Ovary (tissue), 9 donors: ENCODE results near the gene MRM2. TPM values are rescaled to one million over a fixed set of nuclear protein-coding genes. Genes with fewer than 3 reads are reported as not detected.
A peak's percentile ranks its signal among the peaks of the same experiment; 100 is the strongest.

ENCODE experiments used
- DNase-seq, 5 donors: peaks; one replicate each; pipeline ENCODE4 v3.0.0-alpha.2; 2019 to 2020
- H3K27ac ChIP-seq, 2 donors: fragments of 200-600 bp; one replicate each; pipeline versions ENCODE4 v1.5.1 to v1.8.0; 2019 to 2022
- H3K27me3 ChIP-seq: fragments of 200-600 bp; one replicate; pipeline ENCODE4 v1.8.0; 2022
- H3K36me3 ChIP-seq: fragments of 200-600 bp; sonication (generic); one replicate; pipeline ENCODE4 v1.5.1; 2019
- H3K4me1 ChIP-seq: one replicate; pipeline ENCODE4 v1.8.1; 2013; ENCODE audit warnings: mild to moderate bottlenecking, moderate library complexity; ENCODE audit not compliant: insufficient read depth
- H3K4me3 ChIP-seq: fragments of 200-600 bp; sonication (generic); one replicate; pipeline ENCODE4 v1.5.1; 2017
- H3K9me3 ChIP-seq, 2 donors: fragments of 200-600 bp in 1 of 2; sonication (generic) in 1 of 2; one replicate each; pipeline versions ENCODE4 v1.5.1 to v1.8.1; 2013 to 2019; ENCODE audit warnings: mild to moderate bottlenecking in 1 of 2, moderate library complexity in 1 of 2
- CTCF ChIP-seq, 3 donors: fragments of 450-650 bp in 2 of 3; fragments of 200-600 bp in 1 of 3; IDR thresholded peaks; one replicate each; pipeline versions ENCODE4 v1.5.1 to v1.8.0; 2016 to 2022; ENCODE audit warnings: antibody characterized with exemption in 3 of 3, mild to moderate bottlenecking in 1 of 3
- EP300 ChIP-seq: sonication (generic); formaldehyde crosslinking; IDR thresholded peaks from one replicate; pipeline ENCODE4 v1.6.1; 2017; ENCODE audit warnings: antibody characterized with exemption
- POLR2A ChIP-seq: fragments of 450-650 bp; IDR thresholded peaks from one replicate; pipeline ENCODE4 v1.6.1; 2017; ENCODE audit warnings: antibody characterized with exemption, mild to moderate bottlenecking, moderate library complexity
- WGBS, 3 donors: extraction: QIAGEN DNeasy Blood & Tissue Kit in 1 of 3; methylation state at CpG; one replicate each; pipeline versions ENCODE4 v1.1.5 to v1.1.7; 2013 to 2017; 5-methylcytosine and 5-hydroxymethylcytosine counted together
- intact Hi-C, 4 donors: fragments of 100-400 bp; cut with DNase I; formaldehyde crosslinking; loops; one replicate each; pipeline versions ENCODE4 v1.11.0 to v1.15.1; 2022 to 2023
- polyA plus RNA-seq, 2 donors: library from polyadenylated mRNA; stranded (reverse); fragments of 200-250 nt in 1 of 2; fragments of 350-450 nt in 1 of 2; fragmentation: Illumina TruSeq in 1 of 2; extraction: RNeasy Lipid Tissue Mini Kit (QIAGEN cat#74804) in 1 of 2; gene quantifications; one replicate each; pipeline ENCODE4 v1.2.3, GENCODE V29; 2013 to 2014
- total RNA-seq, 7 donors: library from RNA; depleted of rRNA in 2 of 7; stranded (reverse); fragments of >200 nt in 2 of 7; fragmentation: NEBNext Ultra II Directional in 3 of 7; extraction: Animal tissue kit (Norgen Biotek cat#: 25700) in 3 of 7; gene quantifications; one replicate each; pipeline versions ENCODE4 v1.1.0 to v1.2.4, GENCODE V29; 2016 to 2023
- donor health status: DM: no; HTN: no; CAD: no; lungs with moderate emphysema.
- donor health status: DM: no; HTN: no; CAD: no.
- donor health status: Bipolar disorder and iron deficiency.
- donor health status: DM: yes; HTN: yes; CAD: no.
- donor health status: DM: no; HTN: no; CAD: no.
- donor health status: DM: yes; HTN: yes; CAD: no.

MRM2 gene
- total and polyA plus RNA-seq, 9 donors: 12.6 to 28.5 (median 21.4) TPM

- intact Hi-C loops: loop anchor here (5.0 to 10.0 kb wide), 5 partner anchors 407 to 630 kb away; no protein-coding TSS in a partner anchor
- no peak for TF ChIP-seq CTCF (IDR thresholded peaks at IDR 0.05)
- no peak for TF ChIP-seq EP300
- no peak for TF ChIP-seq POLR2A
- Histone ChIP-seq H3K4me1 (no peaks in the 10 kb centered on the region), H3K9me3 (no peaks in the 10 kb centered on the region), H3K27ac (no peak overlapping the region), H3K4me3 (no peak overlapping the region), H3K36me3 (no peaks in the 10 kb centered on the region), H3K27me3 (no peaks in the 10 kb centered on the region)
- WGBS, 3 donors: 90 to 95% (median 93%) methylated on average over 12 to 13 of the region's 13 CpGs
- peak in 1 of 5 donors; percentile 29 for DNase-seq
These were observed 30.1 kb downstream of the MRM2 start for GRCh38 chr7:2211926-2212325.

GRCh38 chr7:2211259-2211880 lies 30.6 kb downstream of the MRM2 start:
- Histone ChIP-seq H3K27ac (no peak overlapping the region), H3K27me3 (no peaks in the 10 kb centered on the region), H3K36me3 (no peaks in the 10 kb centered on the region), H3K9me3 (no peaks in the 10 kb centered on the region), H3K4me1 (no peaks in the 10 kb centered on the region), H3K4me3 (no peak overlapping the region)
- peak in 1 of 5 donors; percentile 30 for DNase-seq
- intact Hi-C loops: loop anchor here (5.0 to 10.0 kb wide), 5 partner anchors 407 to 629 kb away; no protein-coding TSS in a partner anchor
- 83 to 87% (median 86%) methylated on average over 13 to 15 of the region's 15 CpGs for WGBS, 3 donors
- TF ChIP-seq POLR2A (no peak), CTCF (IDR thresholded peaks at IDR 0.05) (no peak), EP300 (no peak)

- H3K27me3 ChIP-seq: no peaks in the 10 kb centered on the region
- H3K36me3 ChIP-seq: no peaks in the 10 kb centered on the region
- no peak overlapping the region for H3K27ac ChIP-seq
- DNase-seq: peak in 1 of 5 donors; percentile 27
- intact Hi-C loops: loop anchor here (5.0 to 10.0 kb wide), 5 partner anchors 406 to 628 kb away; no protein-coding TSS in a partner anchor
- H3K9me3 ChIP-seq: no peaks in the 10 kb centered on the region
- 89 to 97% (median 92%) methylated on average over 29 to 30 of the region's 30 CpGs for WGBS, 3 donors
- TF ChIP-seq EP300: no peak
- TF ChIP-seq CTCF (IDR thresholded peaks at IDR 0.05): no peak
- no peak for TF ChIP-seq POLR2A
- H3K4me3 ChIP-seq: no peak overlapping the region
- H3K4me1 ChIP-seq: no peaks in the 10 kb centered on the region
These were observed 31.3 kb downstream of the MRM2 start for GRCh38 chr7:2210551-2211258.

GRCh38 chr7:2209961-2210323 lies 32.1 kb downstream of the MRM2 start:
- Histone ChIP-seq H3K27me3 (no peaks in the 10 kb centered on the region), H3K4me3 (no peak overlapping the region), H3K9me3 (no peaks in the 10 kb centered on the region), H3K4me1 (peaks cover 2% of the 10 kb centered on the region), H3K36me3 (no peaks in the 10 kb centered on the region), H3K27ac (no peak overlapping the region)
- TF ChIP-seq CTCF (IDR thresholded peaks at IDR 0.05) (no peak), POLR2A (no peak)
- DNase-seq: peak in 1 of 5 donors; percentile 23
- intact Hi-C loops: loop anchor here (5.0 to 10.0 kb wide), 8 partner anchors 105 to 628 kb away; no protein-coding TSS in a partner anchor
- WGBS, 3 donors: 80 to 87% (median 81%) methylated on average over 8 of the region's 8 CpGs
